BLaER1 treated with 17β-estradiol and CSF1 and Interleukin-3, amounts not matched to agents 10 nM and 100 nM (cell line): ENCODE results near the gene CSF1R.

Source experiments
- H3K27ac ChIP-seq, 11 experiments: shearing (Covaris generic); formaldehyde crosslinking; 2 replicates each; pipeline ENCODE4 v1.8.1; 2022
- H3K27me3 ChIP-seq, 11 experiments: shearing (Covaris generic); formaldehyde crosslinking; 2 replicates each; pipeline ENCODE4 v1.8.1; 2022
- H3K36me3 ChIP-seq, 11 experiments: shearing (Covaris generic); formaldehyde crosslinking; 2 replicates each; pipeline ENCODE4 v1.8.1; 2022
- H3K4me1 ChIP-seq, 10 experiments: shearing (Covaris generic); formaldehyde crosslinking; 2 replicates each; pipeline ENCODE4 v1.8.1; 2022
- H3K4me2 ChIP-seq, 11 experiments: shearing (Covaris generic); formaldehyde crosslinking; 2 replicates each; pipeline ENCODE4 v1.8.1; 2022
- H3K4me3 ChIP-seq, 10 experiments: shearing (Covaris generic); formaldehyde crosslinking; 2 replicates each; pipeline ENCODE4 v1.8.1; 2022
- H3K9ac ChIP-seq, 11 experiments: shearing (Covaris generic); formaldehyde crosslinking; 2 replicates each; pipeline ENCODE4 v1.8.1; 2022
- H3K9me3 ChIP-seq, 11 experiments: shearing (Covaris generic); formaldehyde crosslinking; replicated peaks in 1 of 11; 2 replicates each; pipeline ENCODE4 v1.8.1; 2022
- H4K20me1 ChIP-seq, 11 experiments: shearing (Covaris generic); formaldehyde crosslinking; 2 replicates each; pipeline ENCODE4 v1.8.1; 2022
- Cebpa-rat ChIP-seq, 11 experiments: shearing (Covaris generic); IDR thresholded peaks; 2 replicates each; pipeline ENCODE4 v1.8.1; 2022

Gene CSF1R

DNA sequence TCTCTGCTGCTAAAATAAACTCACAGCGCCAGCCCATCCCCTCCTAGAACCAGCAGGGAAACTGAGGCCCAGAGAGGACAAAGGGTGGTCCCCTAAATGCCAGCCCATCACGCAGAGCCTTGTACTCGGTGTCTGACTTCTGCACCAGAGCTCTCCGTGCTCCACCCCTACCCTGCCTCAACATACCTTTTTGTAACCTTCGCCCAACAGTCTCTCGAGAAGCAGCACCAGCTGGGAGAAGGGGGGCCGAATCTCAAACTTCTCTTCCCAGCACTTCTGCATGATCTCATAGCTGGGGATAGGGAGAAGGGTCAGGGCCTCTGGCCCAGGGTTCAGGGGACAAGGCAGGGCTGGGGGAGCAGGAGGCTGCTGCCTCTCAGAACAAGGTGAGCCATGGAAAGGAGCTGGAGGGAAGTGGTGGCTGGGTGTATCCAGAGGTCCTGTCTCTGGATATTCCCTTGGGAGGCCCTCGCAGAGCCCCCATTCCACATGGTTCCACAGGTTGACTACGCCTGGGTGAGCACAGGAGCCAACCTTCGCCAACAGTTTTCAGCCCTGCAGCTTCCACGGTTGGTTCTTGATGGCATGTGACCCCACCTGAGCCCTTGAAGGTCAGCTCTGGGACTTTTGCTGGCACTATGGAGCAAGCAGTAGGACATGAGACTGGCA lies 32.3 kb upstream of the CSF1R start:
- Histone ChIP-seq H3K4me2 (peak overlapping the region in 2 of 11 experiments; percentile 0 to 17; a peak in 1 of 22 replicates), H3K27me3 (no peaks in the 10 kb centered on the region), H3K27ac (peak overlapping the region in 3 of 11 experiments; percentile 6 to 12 (median 10); a peak in 1 of 22 replicates), H4K20me1 (no peaks in the 10 kb centered on the region), H3K36me3 (peaks cover 0 to 98% (median 92%) of the 10 kb centered on the region in 11 experiments; a peak in 18 of 22 replicates), H3K4me1 (peaks cover 11 to 73% (median 28%) of the 10 kb centered on the region in 10 experiments), H3K9me3 (no peaks in the 10 kb centered on the region), H3K9ac (no peak overlapping the region), H3K4me3 (no peak overlapping the region)
- no peak for TF ChIP-seq Cebpa-rat (IDR thresholded peaks at IDR 0.05)

DNA sequence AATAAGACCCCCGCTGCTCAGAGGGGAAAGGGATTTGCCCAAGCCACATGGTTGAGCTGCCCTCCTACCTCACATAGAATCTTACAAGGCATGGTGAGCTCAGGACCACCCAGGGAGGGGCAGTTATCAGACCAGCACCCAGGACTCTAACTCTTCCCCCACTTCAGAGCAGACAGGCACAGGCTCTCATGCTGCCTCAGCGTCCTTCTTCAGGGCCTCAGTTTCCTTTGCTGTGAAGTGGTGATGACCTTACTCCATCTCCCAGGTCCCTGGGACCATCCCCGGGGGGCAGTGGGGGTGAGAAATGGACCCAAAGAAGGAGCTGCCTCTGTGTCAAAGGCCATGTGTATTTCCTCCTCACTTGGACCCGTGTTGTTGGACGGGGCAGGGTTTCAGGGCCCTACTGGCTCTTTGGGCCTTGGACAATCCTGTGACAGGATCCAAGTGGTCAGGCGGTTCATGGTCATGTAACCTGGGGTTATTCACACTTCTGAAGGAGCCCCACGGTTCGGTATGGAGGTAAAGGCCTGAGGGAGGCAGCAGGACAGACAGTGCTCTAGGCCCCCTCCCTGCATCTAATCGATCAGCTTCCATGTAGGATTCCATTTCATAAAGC lies 31.7 kb upstream of the CSF1R start:
- Histone ChIP-seq H3K27me3 (no peaks in the 10 kb centered on the region), H3K4me1 (peaks cover 18 to 74% (median 34%) of the 10 kb centered on the region in 10 experiments), H3K4me3 (no peak overlapping the region), H3K27ac (peak overlapping the region in 2 of 11 experiments; percentile 10 to 12; a peak in 1 of 22 replicates), H3K4me2 (peak overlapping the region in 1 of 11 experiments; percentile 31; a peak in 2 of 22 replicates), H3K9ac (no peak overlapping the region), H3K36me3 (peaks cover 0 to 91% (median 86%) of the 10 kb centered on the region in 11 experiments; a peak in 18 of 22 replicates), H4K20me1 (no peaks in the 10 kb centered on the region), H3K9me3 (no peaks in the 10 kb centered on the region)
- no peak for TF ChIP-seq Cebpa-rat (IDR thresholded peaks at IDR 0.05)

DNA sequence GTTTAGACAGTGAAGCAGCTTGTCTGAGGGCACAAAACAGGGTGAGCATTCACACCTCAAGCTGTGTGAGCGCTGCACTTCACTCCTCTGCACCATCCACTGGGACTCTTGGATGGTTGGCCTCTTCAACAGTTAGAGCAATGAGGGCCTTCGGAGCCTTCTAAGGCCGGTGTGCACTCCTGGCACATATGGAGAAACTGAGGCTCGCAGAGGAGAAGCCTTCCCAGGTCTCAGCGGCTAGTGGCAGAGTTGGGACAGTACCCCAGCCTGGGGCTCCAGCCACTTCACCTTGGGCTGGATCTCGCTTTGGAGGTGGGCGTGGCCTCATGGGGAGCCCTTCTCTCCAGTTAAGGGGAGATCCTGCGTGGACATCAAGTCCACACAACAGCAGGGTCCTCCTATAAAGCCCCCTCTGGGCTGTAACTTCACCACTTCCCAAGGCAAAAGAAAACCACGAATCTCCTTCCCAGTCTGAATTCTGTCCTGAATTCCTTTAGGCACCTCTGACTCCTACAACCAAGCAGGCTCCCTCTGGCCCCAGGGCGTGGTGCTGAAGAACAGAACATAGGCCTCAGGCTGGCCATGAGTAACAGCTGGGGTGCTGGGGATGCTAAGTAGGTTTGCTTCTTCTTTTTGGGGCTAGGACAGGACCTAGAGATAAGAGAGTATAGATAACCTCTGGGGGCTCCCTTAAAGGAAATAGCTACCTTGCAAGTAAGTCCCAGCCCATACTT lies 30.5 kb upstream of the CSF1R start:
- Histone ChIP-seq H3K36me3 (peaks cover 0 to 79% (median 74%) of the 10 kb centered on the region in 11 experiments; a peak in 18 of 22 replicates), H3K9ac (peak overlapping the region in 1 of 11 experiments; percentile 17; a peak in 1 of 22 replicates), H3K4me3 (no peak overlapping the region), H3K27ac (peak overlapping the region in 1 of 11 experiments; percentile 14; a peak in 1 of 22 replicates), H4K20me1 (no peaks in the 10 kb centered on the region), H3K9me3 (no peaks in the 10 kb centered on the region), H3K4me1 (peaks cover 30 to 74% (median 40%) of the 10 kb centered on the region in 10 experiments), H3K27me3 (no peaks in the 10 kb centered on the region), H3K4me2 (peak overlapping the region in 3 of 11 experiments; percentile 9 to 63 (median 58); a peak in 4 of 22 replicates)
- TF ChIP-seq Cebpa-rat (IDR thresholded peaks at IDR 0.05) = no peak

DNA sequence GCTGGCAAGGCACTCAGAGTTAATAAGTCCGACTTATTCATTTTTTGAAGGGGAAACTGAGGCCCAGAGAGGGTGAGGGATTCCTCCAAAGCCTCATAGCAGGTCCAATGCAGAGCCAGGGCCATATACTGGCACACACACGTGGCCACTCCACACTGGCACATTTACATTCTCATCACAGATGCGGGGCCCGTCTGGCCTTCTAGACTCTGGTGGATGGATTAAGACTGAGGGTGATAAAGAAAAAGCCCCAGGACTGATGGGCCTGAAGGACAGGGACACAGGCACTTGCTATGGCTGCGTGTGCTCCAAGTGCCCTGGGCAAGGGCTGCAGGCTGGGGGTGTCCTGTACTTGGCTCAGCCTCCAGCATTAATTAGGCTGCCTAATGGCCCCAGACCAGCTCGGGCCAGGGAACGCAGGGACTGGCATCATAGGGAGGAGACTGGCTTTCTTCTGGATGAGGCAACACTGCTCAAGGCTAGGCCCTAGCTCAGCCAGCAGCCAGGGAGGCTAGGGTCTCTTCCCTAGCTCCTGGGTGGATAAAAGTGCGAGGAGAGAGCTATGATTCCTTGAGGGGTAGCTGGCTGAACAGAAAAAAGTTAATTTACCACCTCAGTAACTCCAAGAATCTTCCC lies 28.5 kb upstream of the CSF1R start:
- H3K4me3 ChIP-seq = no peak overlapping the region
- peak overlapping the region in 6 of 11 experiments; percentile 5 to 25 (median 8); a peak in 5 of 22 replicates for H3K27ac ChIP-seq
- peak overlapping the region in 3 of 11 experiments; percentile 20 to 52 (median 31); a peak in 3 of 22 replicates for H3K9ac ChIP-seq
- peaks cover 0 to 59% (median 54%) of the 10 kb centered on the region in 11 experiments; a peak in 18 of 22 replicates for H3K36me3 ChIP-seq
- no peak for TF ChIP-seq Cebpa-rat (IDR thresholded peaks at IDR 0.05)
- H3K4me1 ChIP-seq = peaks cover 31 to 84% (median 47%) of the 10 kb centered on the region in 10 experiments
- H3K9me3 ChIP-seq = no peaks in the 10 kb centered on the region
- H3K27me3 ChIP-seq = no peaks in the 10 kb centered on the region
- peak overlapping the region in 3 of 11 experiments; percentile 3 to 67 (median 10); a peak in 3 of 22 replicates for H3K4me2 ChIP-seq
- H4K20me1 ChIP-seq = no peaks in the 10 kb centered on the region

DNA sequence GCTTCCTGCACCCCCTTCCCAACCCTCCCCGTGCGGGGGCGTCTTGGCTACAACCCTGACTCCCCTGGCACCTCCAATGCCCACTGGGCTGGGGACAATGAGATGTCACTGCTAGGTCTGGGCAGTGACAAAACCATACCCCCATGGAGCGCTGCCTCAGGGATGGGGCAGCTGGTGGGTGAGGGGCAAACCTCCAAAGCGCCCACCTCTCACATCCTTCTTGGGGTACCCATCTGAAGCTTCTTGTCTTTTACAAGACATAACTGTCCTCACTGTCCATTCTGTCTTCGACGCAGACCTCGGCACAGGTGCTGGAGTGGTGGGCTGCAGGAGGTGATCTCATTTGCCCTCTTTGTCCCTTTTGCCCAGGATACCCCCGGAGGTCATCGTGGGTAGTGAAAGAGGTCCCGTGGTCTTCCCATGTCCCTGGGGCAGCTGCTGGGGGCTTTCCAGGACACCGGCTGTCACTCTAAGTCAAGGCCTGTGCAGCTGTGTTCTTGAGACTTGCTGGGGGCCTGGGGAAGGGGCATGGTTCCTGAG lies 27.8 kb upstream of the CSF1R start:
- H3K9ac ChIP-seq = no peak overlapping the region

DNA sequence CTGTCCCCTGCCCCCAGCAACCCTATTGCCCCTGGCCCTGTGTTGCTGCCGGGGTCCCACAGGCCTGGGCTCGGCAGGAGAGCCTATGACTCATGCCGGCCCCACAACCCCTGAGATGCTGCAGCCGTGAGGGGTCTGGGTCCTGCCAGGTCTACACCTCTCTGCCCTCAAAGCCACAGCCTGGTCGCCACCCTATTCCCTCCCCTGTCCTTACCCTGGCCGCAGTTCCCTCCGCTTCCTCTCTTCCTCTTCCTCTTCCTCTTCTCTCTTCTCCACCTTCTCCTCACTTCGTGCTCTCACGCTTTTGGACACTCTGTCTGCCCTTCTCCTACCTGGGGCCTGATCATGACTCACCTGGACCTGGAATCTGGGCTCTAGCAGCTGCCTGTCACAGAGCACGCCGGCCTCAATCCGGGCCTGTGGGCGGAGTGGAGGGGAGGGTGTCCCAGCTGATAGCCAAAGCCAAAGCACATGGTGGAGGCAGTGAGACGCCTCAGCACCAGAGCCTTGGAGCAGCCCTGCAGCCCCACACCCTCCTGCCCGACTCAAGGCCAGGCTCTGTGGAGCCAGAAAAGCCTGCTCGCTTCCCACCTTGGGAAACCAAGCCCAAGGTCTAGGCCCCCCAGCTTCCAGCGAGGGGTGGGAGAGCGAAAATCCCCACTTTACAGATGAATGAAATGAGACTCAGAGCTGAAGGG lies 26.8 kb upstream of the CSF1R start:
- Histone ChIP-seq H3K9me3 (no peaks in the 10 kb centered on the region), H3K27me3 (no peaks in the 10 kb centered on the region), H3K4me2 (peak overlapping the region; percentile 39 to 88 (median 67)), H3K9ac (peak overlapping the region in 8 of 11 experiments; percentile 6 to 42 (median 16); a peak in 7 of 22 replicates), H3K27ac (peak overlapping the region in 8 of 11 experiments; percentile 26 to 51 (median 40); a peak in 13 of 22 replicates), H3K36me3 (peaks cover 0 to 43% (median 37%) of the 10 kb centered on the region in 11 experiments; a peak in 18 of 22 replicates), H3K4me3 (no peak overlapping the region), H3K4me1 (peaks cover 33 to 88% (median 51%) of the 10 kb centered on the region in 10 experiments), H4K20me1 (no peaks in the 10 kb centered on the region)
- no peak for TF ChIP-seq Cebpa-rat (IDR thresholded peaks at IDR 0.05)

More for the DNA sequence above, 27.8 kb upstream of the CSF1R start:
- H3K27ac ChIP-seq = peak overlapping the region in 3 of 11 experiments; percentile 25 to 44 (median 36); a peak in 3 of 22 replicates
- H3K36me3 ChIP-seq = peaks cover 0 to 52% (median 47%) of the 10 kb centered on the region in 11 experiments; a peak in 18 of 22 replicates
- H3K4me3 ChIP-seq = no peak overlapping the region
- no peak for TF ChIP-seq Cebpa-rat (IDR thresholded peaks at IDR 0.05)
- H3K27me3 ChIP-seq = no peaks in the 10 kb centered on the region
- peaks cover 31 to 85% (median 48%) of the 10 kb centered on the region in 10 experiments for H3K4me1 ChIP-seq
- peak overlapping the region in 10 of 11 experiments; percentile 3 to 82 (median 65); a peak in 12 of 22 replicates for H3K4me2 ChIP-seq
- H3K9me3 ChIP-seq = no peaks in the 10 kb centered on the region
- H4K20me1 ChIP-seq = no peaks in the 10 kb centered on the region

DNA sequence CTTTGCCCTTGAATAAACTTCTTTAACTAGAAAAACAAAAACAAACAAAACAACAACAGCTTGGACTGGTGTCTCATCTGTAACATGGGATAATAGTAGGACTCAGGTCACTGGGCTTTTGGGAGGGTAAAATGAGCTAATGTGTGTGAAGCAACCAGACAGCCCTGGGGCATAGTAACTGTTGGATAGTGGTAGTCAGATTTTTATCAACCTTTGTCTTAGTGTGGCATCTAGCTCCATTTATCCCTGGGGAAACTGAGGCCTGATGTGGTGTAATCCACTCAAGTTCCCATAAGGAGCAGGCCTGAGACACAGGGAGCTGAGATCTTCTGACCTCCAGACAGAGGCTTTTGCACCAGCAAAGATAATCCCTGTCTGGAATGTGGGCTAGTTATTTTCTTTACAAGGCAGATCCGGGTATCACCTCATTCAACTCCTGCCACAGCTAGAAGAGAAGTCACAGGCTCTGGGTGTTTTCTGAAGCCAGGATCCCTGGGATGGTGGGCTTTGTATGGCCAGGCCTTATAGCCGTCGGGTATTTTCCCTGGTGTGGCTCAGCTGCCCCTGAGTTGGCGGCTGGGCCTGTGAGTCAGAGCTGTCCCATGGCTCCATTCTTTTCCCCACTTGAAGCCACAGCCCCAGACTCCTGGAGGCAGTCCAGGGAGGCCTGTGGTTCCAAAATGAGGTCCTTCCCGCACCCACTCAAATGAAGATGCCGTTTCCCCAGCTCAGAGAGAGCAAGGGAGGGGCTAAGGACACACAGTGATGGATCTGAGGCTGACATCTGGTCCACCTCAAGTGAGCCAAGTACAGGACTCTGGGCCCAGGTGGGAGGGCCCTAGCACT lies 26.1 kb upstream of the CSF1R start:
- no peak for TF ChIP-seq Cebpa-rat (IDR thresholded peaks at IDR 0.05)
- Histone ChIP-seq H3K4me1 (peaks cover 41 to 90% (median 58%) of the 10 kb centered on the region in 10 experiments), H3K27ac (peak overlapping the region in 7 of 11 experiments; percentile 26 to 51 (median 41); a peak in 13 of 22 replicates), H3K27me3 (no peaks in the 10 kb centered on the region), H3K4me3 (no peak overlapping the region), H3K9me3 (no peaks in the 10 kb centered on the region), H3K9ac (peak overlapping the region in 7 of 11 experiments; percentile 6 to 42 (median 20); a peak in 8 of 22 replicates), H3K4me2 (peak overlapping the region; percentile 39 to 88 (median 67)), H3K36me3 (peaks cover 0 to 35% (median 30%) of the 10 kb centered on the region in 11 experiments; a peak in 16 of 22 replicates), H4K20me1 (no peaks in the 10 kb centered on the region)
